CD4-positive, alpha-beta T cell treated with Interleukin-15 for 1 hour (primary cell): ENCODE results near the gene RPL10A.
A peak's percentile ranks its signal among the peaks of the same experiment; 100 is the strongest.
"Not testable (repeated sequence)": the region's sequence is repeated elsewhere in the genome, so short reads cannot be mapped to it uniquely, and the experiment has no call there.

Experiments
- DNase-seq: peaks from one replicate; pipeline ENCODE4 v3.0.0-alpha.2; 2020

Gene RPL10A

GRCh38 chr6:35468181-35468979 is at the start of gene RPL10A:
Gene RPL10A (plus strand): TSS chr6:35468401. CDS start chr6:35468435, 34 bp downstream.
- DNase-seq = peak; percentile 97

- no peak for DNase-seq
These were observed 48.8 kb upstream of the RPL10A start for GRCh38 chr6:35419417-35419816.

- no peak for DNase-seq
These were observed 48.2 kb upstream of the RPL10A start for GRCh38 chr6:35419961-35420360.

GRCh38 chr6:35425284-35425683 is 42.9 kb upstream of the RPL10A start:
- DNase-seq = no peak

GRCh38 chr6:35426074-35426473 is 42.1 kb upstream of the RPL10A start:
- DNase-seq = no peak

GRCh38 chr6:35427435-35427834 is 40.8 kb upstream of the RPL10A start:
- no peak for DNase-seq

GRCh38 chr6:35427851-35428321 is 40.3 kb upstream of the RPL10A start:
- DNase-seq = no peak

- no peak for DNase-seq
These were observed 39.6 kb upstream of the RPL10A start for GRCh38 chr6:35428421-35429149.

GRCh38 chr6:35429463-35429862 is 38.7 kb upstream of the RPL10A start:
- DNase-seq = no peak

- no peak for DNase-seq
These were observed 35.9 kb upstream of the RPL10A start for GRCh38 chr6:35432291-35432690.

GRCh38 chr6:35432702-35433101 is 35.5 kb upstream of the RPL10A start:
- not testable (repeated sequence) for DNase-seq

GRCh38 chr6:35435074-35435837 is 32.9 kb upstream of the RPL10A start:
- DNase-seq = no peak

- no peak for DNase-seq
These were observed 31.9 kb upstream of the RPL10A start for GRCh38 chr6:35436071-35436857.

- DNase-seq = not testable (repeated sequence)
These were observed 29.7 kb upstream of the RPL10A start for GRCh38 chr6:35438378-35439065.

- no peak for DNase-seq
These were observed 28.9 kb upstream of the RPL10A start for GRCh38 chr6:35439308-35439707.

- DNase-seq = no peak
These were observed 27.0 kb upstream of the RPL10A start for GRCh38 chr6:35441205-35441604.

- DNase-seq = no peak
These were observed 26.6 kb upstream of the RPL10A start for GRCh38 chr6:35441642-35442041.

GRCh38 chr6:35442693-35443092 is 25.5 kb upstream of the RPL10A start:
- DNase-seq = no peak

- no peak for DNase-seq
These were observed 24.7 kb upstream of the RPL10A start for GRCh38 chr6:35443341-35444030.

- no peak for DNase-seq
These were observed 22.5 kb upstream of the RPL10A start for GRCh38 chr6:35445691-35446090.

GRCh38 chr6:35448191-35448590 is 20.0 kb upstream of the RPL10A start:
- no peak for DNase-seq
